Gastrocnemius medialis (tissue), 4 donors: ENCODE results near the gene ADSS1. TPM values are rescaled to one million over a fixed set of nuclear protein-coding genes. Genes with fewer than 3 reads are reported as not detected.

ENCODE experiments used
- ATAC-seq, 2 donors: fragments of 150-250 bp; one replicate each; pipeline ENCODE4 v1.9.1; 2016
- DNase-seq, 2 donors: peaks; one replicate each; pipeline ENCODE4 v3.0.0-alpha.2; 2019
- H3K27ac ChIP-seq, 4 donors: fragments of 200-600 bp; sonication (generic); 1 replicate in 1 of 4; 2 replicates in 3 of 4; pipeline ENCODE4 v1.5.1; 2016 to 2018; ENCODE audit warnings: mild to moderate bottlenecking in 2 of 4, moderate library complexity in 1 of 4
- H3K27me3 ChIP-seq, 3 donors: fragments of 200-600 bp; sonication (generic) in 2 of 3; 1 replicate in 1 of 3; 2 replicates in 2 of 3; pipeline versions ENCODE4 v1.5.1 to v1.6.0; 2016 to 2019; ENCODE audit warnings: mild to moderate bottlenecking in 1 of 3, moderate library complexity in 1 of 3
- H3K36me3 ChIP-seq, 2 donors: fragments of 200-600 bp; sonication (generic) in 1 of 2; one replicate each; pipeline ENCODE4 v1.5.1; 2017 to 2018
- H3K4me1 ChIP-seq, 2 donors: fragments of 200-600 bp; sonication (generic) in 1 of 2; one replicate each; pipeline ENCODE4 v1.5.1; 2016 to 2017; ENCODE audit warnings: mild to moderate bottlenecking in 2 of 2
- H3K4me3 ChIP-seq, 4 donors: fragments of 200-600 bp; sonication (generic) in 3 of 4; 1 replicate in 1 of 4; 2 replicates in 3 of 4; pipeline ENCODE4 v1.5.1; 2016 to 2019; ENCODE audit warnings: mild to moderate bottlenecking in 2 of 4
- H3K9me3 ChIP-seq, 3 donors: fragments of 200-600 bp; sonication (generic) in 2 of 3; 1 replicate in 1 of 3; 2 replicates in 2 of 3; pipeline ENCODE4 v1.5.1; 2016 to 2019
- POLR2A ChIP-seq, 2 donors: fragments of 450-650 bp; IDR thresholded peaks; one replicate each; pipeline ENCODE4 v1.6.1; 2017; ENCODE audit warnings: antibody characterized with exemption in 2 of 2, mild to moderate bottlenecking in 2 of 2, moderate library complexity in 2 of 2
- in situ Hi-C, 4 donors: fragments of 200-750 bp; cut with MboI; loops; one replicate each; pipeline versions ENCODE4 v1.15.0 to v1.8.0; 2017; ENCODE audit warnings: low sequenced_read_pairs in 4 of 4
- intact Hi-C: fragments of 100-400 bp; cut with DNase I; formaldehyde crosslinking; loops from one replicate; pipeline ENCODE4 v1.15.1; 2023; ENCODE audit warnings: low total_unique reads
- total RNA-seq, 4 donors: library from RNA; depleted of rRNA; stranded (reverse); fragments of >200 nt; gene quantifications; one replicate each; pipeline versions ENCODE4 v1.1.0 to v1.2.3, GENCODE V29; 2016
- TF ChIP-seq, protein P1 (sequence below), 5 experiments: fragments of 450-650 bp in 3 of 5; fragments of 200-600 bp in 2 of 5; sonication (generic) in 2 of 5; IDR thresholded peaks in 4 of 5; conservative IDR thresholded peaks in 1 of 5; 1 replicate in 4 of 5; 2 replicates in 1 of 5; pipeline ENCODE4 v1.5.1; 2016 to 2019; ENCODE audit warnings: antibody characterized with exemption in 5 of 5, mild to moderate bottlenecking in 3 of 5, moderate library complexity in 3 of 5

ADSS1 gene
- total RNA-seq, 4 donors from 2014 or later: 165 to 577 (median 232) TPM

DNA sequence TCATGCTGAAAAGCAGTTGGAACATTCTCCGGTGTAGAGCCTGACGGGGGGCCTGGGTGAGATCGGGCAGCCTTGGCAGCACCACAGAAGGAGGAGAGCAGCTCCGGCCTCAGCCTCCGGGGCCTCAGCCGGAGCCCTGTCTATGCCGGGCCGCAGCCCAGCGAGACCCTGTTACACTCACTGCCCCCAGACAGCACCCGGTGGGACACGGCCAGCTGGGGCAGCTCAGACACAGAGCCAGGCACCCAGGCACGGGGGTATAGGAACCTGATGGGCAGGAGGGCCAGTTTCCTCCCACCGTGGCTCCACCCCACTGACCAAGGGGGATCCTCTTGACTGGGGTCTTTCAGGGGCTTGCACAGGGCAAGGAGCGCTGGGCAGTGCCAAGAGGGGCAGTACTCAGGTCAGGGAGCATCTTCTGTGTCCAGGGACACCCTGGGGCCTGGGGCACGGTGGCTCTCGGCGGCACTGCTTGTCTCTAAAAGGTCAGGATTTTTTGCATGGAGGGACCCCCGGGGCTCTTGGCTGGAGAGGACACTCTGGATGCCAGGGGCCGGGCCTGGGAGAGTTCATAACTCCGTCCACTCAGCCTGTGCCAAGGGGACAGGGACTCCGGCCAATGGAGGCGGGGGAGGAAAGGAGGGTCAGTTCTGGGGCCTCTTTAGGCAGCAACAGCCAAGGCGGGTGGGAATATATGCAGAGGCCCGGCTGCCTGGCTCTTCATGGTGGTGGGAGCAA is 25.2 kb upstream of the ADSS1 start:
- DNase-seq (no peak), ATAC-seq (no peak)
- no peaks in the 10 kb centered on the region for H3K36me3 ChIP-seq
- TF ChIP-seq, protein P1, sequence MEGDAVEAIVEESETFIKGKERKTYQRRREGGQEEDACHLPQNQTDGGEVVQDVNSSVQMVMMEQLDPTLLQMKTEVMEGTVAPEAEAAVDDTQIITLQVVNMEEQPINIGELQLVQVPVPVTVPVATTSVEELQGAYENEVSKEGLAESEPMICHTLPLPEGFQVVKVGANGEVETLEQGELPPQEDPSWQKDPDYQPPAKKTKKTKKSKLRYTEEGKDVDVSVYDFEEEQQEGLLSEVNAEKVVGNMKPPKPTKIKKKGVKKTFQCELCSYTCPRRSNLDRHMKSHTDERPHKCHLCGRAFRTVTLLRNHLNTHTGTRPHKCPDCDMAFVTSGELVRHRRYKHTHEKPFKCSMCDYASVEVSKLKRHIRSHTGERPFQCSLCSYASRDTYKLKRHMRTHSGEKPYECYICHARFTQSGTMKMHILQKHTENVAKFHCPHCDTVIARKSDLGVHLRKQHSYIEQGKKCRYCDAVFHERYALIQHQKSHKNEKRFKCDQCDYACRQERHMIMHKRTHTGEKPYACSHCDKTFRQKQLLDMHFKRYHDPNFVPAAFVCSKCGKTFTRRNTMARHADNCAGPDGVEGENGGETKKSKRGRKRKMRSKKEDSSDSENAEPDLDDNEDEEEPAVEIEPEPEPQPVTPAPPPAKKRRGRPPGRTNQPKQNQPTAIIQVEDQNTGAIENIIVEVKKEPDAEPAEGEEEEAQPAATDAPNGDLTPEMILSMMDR (IDR thresholded peaks at IDR 0.05 in 4 of 5, conservative IDR thresholded peaks at IDR 0.05 in 1 of 5): no peak
- TF ChIP-seq POLR2A (IDR thresholded peaks at IDR 0.05): no peak
- H3K27ac ChIP-seq: peak overlapping the region; percentile 16 to 53 (median 42)
- H3K4me3 ChIP-seq: peak overlapping the region in 2 of 4 donors; percentile 6 to 31
- H3K9me3 ChIP-seq: no peaks in the 10 kb centered on the region
- intact Hi-C loops (no loop called here), in situ Hi-C loops (no loop called here)
- H3K4me1 ChIP-seq: peaks cover 12 to 21% of the 10 kb centered on the region in 2 donors
- no peaks in the 10 kb centered on the region for H3K27me3 ChIP-seq

DNA sequence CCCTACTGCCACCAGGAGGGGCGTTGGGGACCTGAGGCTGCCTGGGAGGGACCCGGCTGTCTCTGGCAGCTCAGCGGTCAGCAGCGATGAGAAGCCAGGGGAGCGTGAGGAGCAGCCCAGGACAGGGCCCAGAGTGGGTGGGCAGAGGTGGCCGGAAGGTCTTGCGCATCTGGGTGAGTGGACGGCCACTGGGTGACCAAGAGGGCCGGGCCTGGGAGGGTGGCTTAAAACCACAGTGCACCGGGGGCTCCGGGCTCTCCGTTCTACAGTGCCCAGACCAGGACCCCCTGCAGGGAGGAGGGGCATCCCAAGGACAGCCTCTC is 24.6 kb upstream of the ADSS1 start:
- H3K4me1 ChIP-seq: peaks cover 12 to 21% of the 10 kb centered on the region in 2 donors

DNA sequence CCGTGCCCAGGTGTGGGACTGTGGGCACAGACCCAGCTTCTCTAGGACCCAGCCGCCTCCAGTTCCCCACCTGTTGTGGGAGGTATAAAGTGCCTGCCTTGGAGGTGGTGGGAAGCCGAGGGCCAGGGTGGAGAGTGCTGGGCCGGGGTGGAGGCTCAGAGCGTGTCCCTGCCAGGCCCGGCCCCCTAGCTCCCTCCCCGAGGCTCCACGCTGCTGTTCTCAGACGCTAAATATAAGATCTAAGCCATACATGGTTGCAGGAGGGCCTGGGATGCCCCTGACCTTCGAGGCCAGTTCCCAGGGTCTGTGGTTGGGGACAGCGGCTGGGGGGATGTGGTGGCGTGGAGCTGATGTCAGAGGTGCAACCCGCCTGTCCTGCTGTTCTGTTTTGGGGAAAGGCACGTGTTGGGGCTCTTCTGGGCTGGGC is 23.8 kb upstream of the ADSS1 start:
- Histone ChIP-seq H3K27me3 (no peaks in the 10 kb centered on the region), H3K9me3 (no peaks in the 10 kb centered on the region), H3K4me1 (peaks cover 12 to 21% of the 10 kb centered on the region in 2 donors), H3K36me3 (peaks cover 0 to 10% of the 10 kb centered on the region in 2 donors), H3K4me3 (peak overlapping the region in 2 of 4 donors; percentile 6 to 31), H3K27ac (peak overlapping the region in 3 of 4 donors; percentile 16 to 53 (median 41))
- in situ Hi-C loops: no loop called here
- intact Hi-C loops: no loop called here
- DNase-seq: no peak
- TF ChIP-seq, protein P1 (IDR thresholded peaks at IDR 0.05 in 4 of 5, conservative IDR thresholded peaks at IDR 0.05 in 1 of 5): no peak
- no peak for TF ChIP-seq POLR2A (IDR thresholded peaks at IDR 0.05)
- ATAC-seq: no peak

More for the DNA sequence above, 24.6 kb upstream of the ADSS1 start:
- no peak for ATAC-seq
- no peaks in the 10 kb centered on the region for H3K27me3 ChIP-seq
- no peak for TF ChIP-seq POLR2A (IDR thresholded peaks at IDR 0.05)
- TF ChIP-seq, protein P1 (IDR thresholded peaks at IDR 0.05 in 4 of 5, conservative IDR thresholded peaks at IDR 0.05 in 1 of 5): no peak
- H3K4me3 ChIP-seq: peak overlapping the region in 2 of 4 donors; percentile 6 to 31
- no peaks in the 10 kb centered on the region for H3K9me3 ChIP-seq
- no peak for DNase-seq
- peak overlapping the region; percentile 16 to 53 (median 42) for H3K27ac ChIP-seq
- H3K36me3 ChIP-seq: peaks cover 0 to 3% of the 10 kb centered on the region in 2 donors
- intact Hi-C loops (no loop called here), in situ Hi-C loops (no loop called here)

DNA sequence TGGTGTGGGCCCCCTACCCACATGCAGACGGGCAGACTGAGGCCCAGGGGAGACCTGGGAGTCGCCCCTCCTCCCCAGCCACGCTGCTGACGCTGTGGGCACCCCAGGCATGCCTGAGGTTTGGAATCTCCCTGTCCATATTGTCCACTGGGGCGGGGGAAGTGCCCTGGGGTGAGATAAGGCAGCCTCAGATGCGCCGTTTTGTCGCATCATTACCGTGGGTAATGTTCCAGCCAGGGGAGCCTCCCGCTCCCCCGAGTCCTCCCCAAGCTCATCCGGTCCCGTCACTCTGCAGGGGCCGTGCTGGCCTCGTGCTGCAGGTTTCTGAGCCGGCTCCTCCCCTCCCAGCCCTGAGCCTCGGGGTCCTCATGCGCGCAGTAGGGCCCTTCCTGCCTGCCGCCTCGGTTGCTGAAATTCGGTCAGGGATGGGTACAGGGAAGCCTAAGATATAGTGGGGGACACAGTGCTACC is 23.2 kb upstream of the ADSS1 start:
- peaks cover 0 to 10% of the 10 kb centered on the region in 2 donors for H3K36me3 ChIP-seq
- intact Hi-C loops: no loop called here
- in situ Hi-C loops: no loop called here
- H3K27me3 ChIP-seq: no peaks in the 10 kb centered on the region
- H3K4me3 ChIP-seq: no peak overlapping the region
- DNase-seq (no peak), ATAC-seq (no peak)
- TF ChIP-seq POLR2A (IDR thresholded peaks at IDR 0.05): no peak
- TF ChIP-seq, protein P1 (IDR thresholded peaks at IDR 0.05 in 4 of 5, conservative IDR thresholded peaks at IDR 0.05 in 1 of 5): no peak
- no peaks in the 10 kb centered on the region for H3K9me3 ChIP-seq
- H3K27ac ChIP-seq: peak overlapping the region in 1 of 4 donors; percentile 16
- peaks cover 12 to 16% of the 10 kb centered on the region in 2 donors for H3K4me1 ChIP-seq
